SU-DHL-6 (cell line): Measurements from ENCODE around the gene LATS1.

ENCODE experiments used
- EZH2phosphoT487 ChIP-seq: fragments of 200-600 bp; sonication (generic), shearing (Covaris generic); conservative IDR thresholded peaks from 2 replicates; pipeline ENCODE4 v1.6.1; 2018; ENCODE audit warnings: mild to moderate bottlenecking, antibody characterized with exemption, low read length, moderate library complexity, mixed read lengths
- TF ChIP-seq, protein P1 (sequence below): fragments of 200-600 bp; sonication (generic); IDR thresholded peaks from one replicate; pipeline ENCODE4 v1.5.1; 2017; ENCODE audit warnings: antibody characterized with exemption, mild to moderate bottlenecking, low read length, moderate library complexity; ENCODE audit not compliant: insufficient read depth, poor library complexity, severe bottlenecking

DNA sequence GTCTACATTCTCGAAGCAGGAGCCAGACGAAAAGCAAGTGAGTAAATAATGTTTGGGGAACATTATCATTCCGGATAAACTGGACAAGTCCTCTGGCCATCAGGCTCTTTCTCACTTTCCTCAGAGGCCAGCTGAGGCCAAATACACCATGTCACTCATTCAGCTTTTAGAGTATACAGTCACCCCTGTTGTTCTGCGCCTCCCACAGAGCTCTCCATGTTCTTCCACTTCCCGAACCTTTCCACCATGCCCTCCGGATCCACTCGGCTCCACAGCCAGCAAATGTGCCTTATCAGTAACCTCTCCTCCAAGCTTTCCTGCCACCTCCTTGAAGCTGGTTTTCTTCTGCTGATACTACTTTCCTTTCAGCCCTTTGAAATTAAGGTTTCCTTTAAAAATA is 31.7 kb downstream of the LATS1 start:
- TF ChIP-seq, protein P1, sequence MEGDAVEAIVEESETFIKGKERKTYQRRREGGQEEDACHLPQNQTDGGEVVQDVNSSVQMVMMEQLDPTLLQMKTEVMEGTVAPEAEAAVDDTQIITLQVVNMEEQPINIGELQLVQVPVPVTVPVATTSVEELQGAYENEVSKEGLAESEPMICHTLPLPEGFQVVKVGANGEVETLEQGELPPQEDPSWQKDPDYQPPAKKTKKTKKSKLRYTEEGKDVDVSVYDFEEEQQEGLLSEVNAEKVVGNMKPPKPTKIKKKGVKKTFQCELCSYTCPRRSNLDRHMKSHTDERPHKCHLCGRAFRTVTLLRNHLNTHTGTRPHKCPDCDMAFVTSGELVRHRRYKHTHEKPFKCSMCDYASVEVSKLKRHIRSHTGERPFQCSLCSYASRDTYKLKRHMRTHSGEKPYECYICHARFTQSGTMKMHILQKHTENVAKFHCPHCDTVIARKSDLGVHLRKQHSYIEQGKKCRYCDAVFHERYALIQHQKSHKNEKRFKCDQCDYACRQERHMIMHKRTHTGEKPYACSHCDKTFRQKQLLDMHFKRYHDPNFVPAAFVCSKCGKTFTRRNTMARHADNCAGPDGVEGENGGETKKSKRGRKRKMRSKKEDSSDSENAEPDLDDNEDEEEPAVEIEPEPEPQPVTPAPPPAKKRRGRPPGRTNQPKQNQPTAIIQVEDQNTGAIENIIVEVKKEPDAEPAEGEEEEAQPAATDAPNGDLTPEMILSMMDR, result no peak
- no peak for TF ChIP-seq EZH2phosphoT487
